Neutrophil (primary cell): ENCODE results near the gene WNT7B.

Experiments
- H3K27ac ChIP-seq: fragments of 200-600 bp; sonication (generic); 2 replicates; pipeline ENCODE4 v1.5.1; 2016; ENCODE audit warnings: mild to moderate bottlenecking, moderate library complexity
- H3K27me3 ChIP-seq: fragments of 200-600 bp; sonication (generic); 2 replicates; pipeline ENCODE4 v1.6.0; 2016; ENCODE audit warnings: mild to moderate bottlenecking
- H3K36me3 ChIP-seq: fragments of 200-600 bp; sonication (generic); 2 replicates; pipeline ENCODE4 v1.5.1; 2017
- H3K4me1 ChIP-seq, 2 experiments: fragments of 200-600 bp in 1 of 2; sonication (generic) in 1 of 2; 1 replicate in 1 of 2; 2 replicates in 1 of 2; pipeline versions ENCODE4 v1.5.1 to v1.6.1; 2013 to 2016; ENCODE audit warnings: low read depth in 1 of 2, low read length in 1 of 2, mild to moderate bottlenecking in 1 of 2, moderate library complexity in 1 of 2; ENCODE audit not compliant: control insufficient read depth in 1 of 2, insufficient read depth in 1 of 2
- H3K4me3 ChIP-seq, 2 experiments: fragments of 200-600 bp in 1 of 2; sonication (generic) in 1 of 2; 1 replicate in 1 of 2; 2 replicates in 1 of 2; pipeline ENCODE4 v1.5.1; 2013 to 2016; ENCODE audit warnings: low read depth in 1 of 2, low read length in 1 of 2, mild to moderate bottlenecking in 1 of 2, moderate library complexity in 1 of 2
- H3K9me3 ChIP-seq: fragments of 200-600 bp; sonication (generic); 2 replicates; pipeline ENCODE4 v1.5.1; 2016
- CTCF ChIP-seq: fragments of 200-600 bp; sonication (generic); IDR thresholded peaks from 2 replicates; pipeline ENCODE4 v1.5.1; 2016; ENCODE audit warnings: antibody characterized with exemption

Gene WNT7B

GRCh38 chr22:45883811-45884170, 93.2 kb downstream of the WNT7B start:
- no peak for TF ChIP-seq CTCF
- Histone ChIP-seq H3K4me1 (no peaks in the 10 kb centered on the region), H3K27me3 (peaks cover 67% of the 10 kb centered on the region), H3K9me3 (no peaks in the 10 kb centered on the region), H3K27ac (no peak overlapping the region), H3K4me3 (no peak overlapping the region), H3K36me3 (no peaks in the 10 kb centered on the region)

- H3K9me3 ChIP-seq, result no peaks in the 10 kb centered on the region
- H3K4me3 ChIP-seq, result no peak overlapping the region
- TF ChIP-seq CTCF, result no peak
- no peaks in the 10 kb centered on the region for H3K36me3 ChIP-seq
- H3K27me3 ChIP-seq, result peaks cover 67% of the 10 kb centered on the region
- H3K4me1 ChIP-seq, result no peaks in the 10 kb centered on the region
- H3K27ac ChIP-seq, result no peak overlapping the region
Observed at GRCh38 chr22:45882881-45883810, 93.8 kb downstream of the WNT7B start.

GRCh38 chr22:45881524-45881875, 95.5 kb downstream of the WNT7B start:
- H3K36me3 ChIP-seq, result no peaks in the 10 kb centered on the region
- H3K27ac ChIP-seq, result no peak overlapping the region
- H3K4me3 ChIP-seq, result no peak overlapping the region
- peaks cover 81% of the 10 kb centered on the region for H3K27me3 ChIP-seq
- no peak for TF ChIP-seq CTCF
- H3K4me1 ChIP-seq, result no peaks in the 10 kb centered on the region
- no peaks in the 10 kb centered on the region for H3K9me3 ChIP-seq

GRCh38 chr22:45880716-45881523, 96.0 kb downstream of the WNT7B start:
- Histone ChIP-seq H3K4me1 (no peaks in the 10 kb centered on the region), H3K4me3 (no peak overlapping the region), H3K27me3 (peaks cover 87% of the 10 kb centered on the region), H3K36me3 (no peaks in the 10 kb centered on the region), H3K9me3 (no peaks in the 10 kb centered on the region), H3K27ac (no peak overlapping the region)
- TF ChIP-seq CTCF, result no peak

- TF ChIP-seq CTCF, result no peak
- Histone ChIP-seq H3K27me3 (peaks cover 94% of the 10 kb centered on the region), H3K27ac (no peak overlapping the region), H3K9me3 (no peaks in the 10 kb centered on the region), H3K36me3 (no peaks in the 10 kb centered on the region), H3K4me1 (no peaks in the 10 kb centered on the region), H3K4me3 (no peak overlapping the region)
Observed at GRCh38 chr22:45880091-45880715, 96.8 kb downstream of the WNT7B start.
